Measurements from ENCODE around the gene AKAP6. TPM values are rescaled to one million over a fixed set of nuclear protein-coding genes. Genes with fewer than 3 reads are reported as not detected.
"Not testable (repeated sequence)": the region's sequence is repeated elsewhere in the genome, so short reads cannot be mapped to it uniquely, and the experiment has no call there.

Gene AKAP6
- polyA plus RNA-seq, 1 donor, result 67.7 TPM

- DNase-seq, result no peak
These were observed 216.6 kb downstream of the AKAP6 start for GRCh38 chr14:32545506-32546210.

DNA sequence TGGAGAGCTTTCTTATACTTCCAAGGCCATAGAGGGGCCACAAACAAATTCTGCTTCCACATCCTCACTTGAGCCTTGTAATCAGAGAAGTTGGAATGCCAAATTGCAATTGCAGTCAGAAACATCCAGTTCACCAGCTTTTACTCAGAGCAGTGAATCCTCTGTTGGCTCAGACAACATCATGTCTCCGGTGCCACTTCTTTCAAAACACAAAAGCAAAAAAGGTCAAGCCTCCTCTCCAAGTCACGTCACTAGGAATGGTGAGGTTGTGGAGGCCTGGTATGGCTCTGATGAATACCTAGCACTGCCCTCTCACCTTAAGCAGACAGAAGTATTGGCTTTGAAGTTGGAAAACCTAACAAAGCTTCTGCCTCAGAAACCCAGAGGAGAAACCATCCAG lies 217.1 kb downstream of the AKAP6 start:
- DNase-seq, result no peak

GRCh38 chr14:32552766-32553165 lies 223.7 kb downstream of the AKAP6 start:
- DNase-seq, result no peak

DNA sequence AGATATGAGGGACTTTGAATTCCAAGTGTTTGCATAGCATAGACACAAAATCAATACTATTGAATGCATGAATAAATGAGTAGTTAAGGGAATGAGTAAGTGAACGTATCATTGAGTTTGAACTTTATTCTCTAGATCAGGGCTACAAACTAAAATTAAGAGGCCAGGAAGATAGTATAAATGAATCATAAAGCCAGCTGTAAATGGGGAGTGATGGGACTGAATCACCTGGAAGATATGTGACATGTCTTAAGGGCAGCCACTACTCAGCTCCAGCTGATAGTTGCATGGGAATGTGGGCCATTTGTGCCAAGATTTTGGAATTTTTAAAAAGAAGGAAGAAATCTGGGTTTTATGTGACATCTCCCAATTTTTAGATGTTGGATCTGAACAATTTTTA lies 229.9 kb downstream of the AKAP6 start:
- no peak for DNase-seq

GRCh38 chr14:32559590-32559989 lies 230.5 kb downstream of the AKAP6 start:
- DNase-seq, result no peak

- DNase-seq, result peak; percentile 65
These were observed 231.2 kb downstream of the AKAP6 start for GRCh38 chr14:32560209-32560857.

DNA sequence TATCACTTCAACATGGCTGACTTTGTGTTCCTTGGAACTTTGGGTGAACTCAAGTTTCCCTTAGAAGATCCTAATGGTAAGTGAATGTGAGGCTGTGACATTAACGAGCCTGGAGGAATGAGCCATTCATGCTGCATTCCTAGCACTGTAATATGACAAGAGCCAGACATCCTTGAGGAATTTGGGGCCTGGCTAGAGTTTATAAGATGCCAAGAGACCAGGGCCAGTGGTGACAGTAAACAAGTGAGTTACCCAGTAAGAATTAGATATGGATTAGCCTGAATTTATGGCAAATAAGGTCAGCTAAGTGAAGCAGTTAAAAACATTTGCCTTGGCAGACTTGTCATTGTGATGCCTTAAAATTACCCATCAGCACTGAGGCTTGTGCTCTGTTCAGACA lies 232.4 kb downstream of the AKAP6 start:
- DNase-seq, result no peak

GRCh38 chr14:32564596-32564995 lies 235.5 kb downstream of the AKAP6 start:
- no peak for DNase-seq

DNA sequence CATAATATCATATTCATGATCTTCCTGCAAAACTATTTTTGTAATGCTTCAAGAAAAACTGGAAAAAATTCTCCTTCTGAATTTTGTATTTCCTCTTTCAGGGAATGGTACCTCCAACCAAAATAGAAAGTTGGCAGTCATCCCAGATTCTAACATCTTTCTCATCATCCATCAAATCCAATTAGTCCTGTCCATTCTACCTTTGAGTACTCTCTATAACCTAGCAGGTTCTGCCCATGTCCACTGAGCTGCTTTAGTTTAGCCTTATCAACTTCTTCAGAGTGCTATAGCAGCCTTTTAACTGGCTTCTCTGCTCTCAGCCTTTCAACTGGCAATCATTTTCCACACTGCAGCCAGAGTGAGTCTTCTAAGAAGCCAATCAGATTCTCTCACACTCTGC lies 236.2 kb downstream of the AKAP6 start:
- no peak for DNase-seq

GRCh38 chr14:32567543-32568384 lies 238.7 kb downstream of the AKAP6 start:
- no peak for DNase-seq

DNA sequence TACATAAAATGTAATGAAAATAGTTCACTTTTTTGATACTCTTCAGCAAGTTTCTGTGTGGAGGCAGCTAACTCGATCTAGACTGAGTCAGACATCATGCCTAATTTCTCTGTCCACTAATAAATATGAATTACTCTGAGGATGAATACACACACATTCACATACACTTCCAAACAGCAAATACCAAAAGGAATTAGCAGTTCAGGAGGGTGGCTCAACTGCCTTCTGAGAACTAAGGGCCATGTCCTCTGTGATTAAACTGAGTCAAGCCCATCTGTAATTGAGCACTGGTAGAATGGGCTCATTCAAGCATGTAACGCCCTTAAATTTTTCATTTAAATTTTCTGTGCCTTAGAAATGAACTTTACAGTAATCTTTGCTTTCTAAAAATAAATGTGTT lies 242.5 kb downstream of the AKAP6 start:
- DNase-seq, result no peak

- no peak for DNase-seq
These were observed 243.1 kb downstream of the AKAP6 start for GRCh38 chr14:32571995-32572866.

- no peak for DNase-seq
These were observed 243.7 kb downstream of the AKAP6 start for GRCh38 chr14:32572867-32573150.

GRCh38 chr14:32574269-32574668 lies 245.2 kb downstream of the AKAP6 start:
- no peak for DNase-seq

GRCh38 chr14:32576088-32576795 lies 247.1 kb downstream of the AKAP6 start:
- peak; percentile 79 for DNase-seq

- no peak for DNase-seq
These were observed 247.9 kb downstream of the AKAP6 start for GRCh38 chr14:32576977-32577376.

DNA sequence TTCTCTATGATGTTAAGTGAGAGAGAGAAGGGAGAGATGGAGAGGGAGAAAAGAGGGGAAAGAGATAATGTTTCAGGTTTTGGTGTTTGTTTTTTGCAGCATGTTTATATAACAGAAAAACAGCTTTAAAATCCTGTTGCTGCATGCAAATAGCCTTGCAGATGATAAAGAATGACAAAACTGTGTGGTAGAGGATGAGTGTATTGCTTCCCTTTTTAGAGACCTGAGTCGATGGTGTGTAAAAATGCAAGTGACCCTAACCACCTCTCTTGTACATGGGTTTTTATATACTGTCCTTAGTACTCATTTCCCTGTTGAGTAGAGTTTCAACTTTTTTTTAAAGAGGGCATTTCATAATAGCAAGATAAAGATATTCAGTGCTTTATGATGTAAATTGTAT lies 249.1 kb downstream of the AKAP6 start:
- no peak for DNase-seq

- not testable (repeated sequence) for DNase-seq
These were observed 254.3 kb downstream of the AKAP6 start for GRCh38 chr14:32583427-32583826.

- DNase-seq, result no peak
These were observed 255.0 kb downstream of the AKAP6 start for GRCh38 chr14:32584079-32584478.

- DNase-seq, result no peak
These were observed 258.4 kb downstream of the AKAP6 start for GRCh38 chr14:32587461-32587860.

- DNase-seq, result no peak
These were observed 259.6 kb downstream of the AKAP6 start for GRCh38 chr14:32588448-32589320.

Data from hindlimb muscle (tissue), 1 donor.